GM12878 (cell line): ENCODE results near the gene ADCY7. TPM values are rescaled to one million over a fixed set of nuclear protein-coding genes. Genes with fewer than 3 reads are reported as not detected.

Experiments used
- ATF3 ChIP-seq: IDR thresholded peaks from 2 replicates; pipeline ENCODE4 v1.6.1; 2011; ENCODE audit warnings: low read depth, mild to moderate bottlenecking, low read length, moderate library complexity, borderline replicate concordance; ENCODE audit errors: extremely low read depth
- CTCF ChIP-seq, 3 experiments: IDR thresholded peaks in 2 of 3; conservative IDR thresholded peaks in 1 of 3; 2 replicates each; pipeline ENCODE4 v1.5.1; 2011; ENCODE audit warnings: low read depth in 3 of 3, low read length in 3 of 3, mild to moderate bottlenecking in 3 of 3, control low read depth in 2 of 3, moderate library complexity in 2 of 3, inconsistent platforms in 1 of 3, mixed read lengths in 1 of 3; ENCODE audit not compliant: control insufficient read depth in 2 of 3, insufficient read depth in 1 of 3; ENCODE audit errors: extremely low read depth in 1 of 3
- CUX1 ChIP-seq: IDR thresholded peaks from 2 replicates; pipeline ENCODE4 v1.6.1; 2012; ENCODE audit warnings: improper control_type of control experiment, low read depth, low read length; ENCODE audit not compliant: insufficient replicate concordance
- E2F8 ChIP-seq: fragments of 450-650 bp; IDR thresholded peaks from 2 replicates; pipeline ENCODE4 v1.6.1; 2018; ENCODE audit warnings: mild to moderate bottlenecking, low read depth, moderate library complexity; ENCODE audit not compliant: partially characterized antibody
- HDAC6 ChIP-seq: fragments of 200-600 bp; sonication (generic); IDR thresholded peaks from one replicate; pipeline ENCODE4 v1.8.0; 2017; ENCODE audit warnings: antibody characterized with exemption; ENCODE audit not compliant: unreplicated experiment
- IKZF1 ChIP-seq: fragments of 450-650 bp; conservative IDR thresholded peaks from 2 replicates; pipeline ENCODE4 v1.6.1; 2017; ENCODE audit warnings: antibody characterized with exemption, mild to moderate bottlenecking
- PKNOX1 ChIP-seq: fragments of 450-650 bp; IDR thresholded peaks from 2 replicates; pipeline ENCODE4 v1.6.1; 2016; ENCODE audit warnings: mild to moderate bottlenecking
- RFX5 ChIP-seq: IDR thresholded peaks from 2 replicates; pipeline ENCODE4 v1.6.1; 2011; ENCODE audit warnings: low read depth, low read length, improper control_type of control experiment
- SMAD1 ChIP-seq: fragments of 450-650 bp; IDR thresholded peaks from 2 replicates; pipeline ENCODE4 v1.6.1; 2018; ENCODE audit warnings: mild to moderate bottlenecking, low read depth; ENCODE audit not compliant: partially characterized antibody
- SP1 ChIP-seq: IDR thresholded peaks from one replicate; pipeline ENCODE4 v1.6.1; 2011; ENCODE audit warnings: low read depth, low read length
- TAF1 ChIP-seq: IDR thresholded peaks from 2 replicates; pipeline ENCODE4 v1.6.1; 2011; ENCODE audit warnings: mild to moderate bottlenecking, low read depth, low read length, borderline replicate concordance
- ZBTB4 ChIP-seq: fragments of 450-650 bp; formaldehyde crosslinking; IDR thresholded peaks from 2 replicates; pipeline ENCODE4 v1.4.0; 2022; ENCODE audit warnings: mild to moderate bottlenecking, moderate library complexity
- polyA plus RNA-seq, 11 experiments: library from polyadenylated mRNA; depleted of rRNA in 4 of 11; unstranded in 6 of 11; stranded (reverse) in 5 of 11; fragments of >200 nt; fragmentation: Nextera tagmentation in 4 of 11; fragmentation: Illumina TruSeq in 1 of 11; extraction: Ambion mirVana in 4 of 11; extraction: Trizol in 1 of 11; gene quantifications; 1 replicate in 1 of 11; 2 replicates in 10 of 11; pipeline versions ENCODE4 v1.2.1 to v1.2.3, GENCODE V29; 2011 to 2016; ENCODE audit warnings: inconsistent platforms in 2 of 11, missing spikeins in 2 of 11, low read depth in 1 of 11
- total RNA-seq, 4 experiments: library from RNA; depleted of rRNA in 3 of 4; stranded (reverse); fragments of >200 nt in 3 of 4; fragmentation: Illumina TruSeq in 1 of 4; extraction: Trizol in 1 of 4; gene quantifications; 2 replicates each; pipeline versions ENCODE4 v1.2.1 to v1.2.3, GENCODE V29; 2013 to 2021

ADCY7 gene
- total and polyA plus RNA-seq, 10 of the 15 experiments (the other 5 are each of a cell fraction or from before 2014, with no cell fraction given): 1.2 to 87.9 (median 24.4) TPM

GRCh38 chr16:50265260-50265659 is 1.1 kb upstream of the ADCY7 start (continued):
- TF ChIP-seq E2F8: no peak
- no peak for TF ChIP-seq PKNOX1
- no peak for TF ChIP-seq TAF1
- no peak for TF ChIP-seq ZBTB4 (CRISPR knock-in tag)
- TF ChIP-seq SMAD1: no peak
- TF ChIP-seq IKZF1: peak; percentile 41; the same call in 1 of the 2 replicates
- no peak for TF ChIP-seq SP1
- no peak for TF ChIP-seq RFX5
- TF ChIP-seq CTCF (IDR thresholded peaks at IDR 0.05 in 2 of 3, conservative IDR thresholded peaks at IDR 0.05 in 1 of 3; ENCODE audit: control insufficient read depth in 2 of 3, extremely low read depth in 1 of 3, insufficient read depth in 1 of 3, low read depth in 3 of 3, low read length in 3 of 3): peak; percentile 46 to 53 (median 51); a peak in 5 of 6 replicates
- TF ChIP-seq HDAC6: no peak
- no peak for TF ChIP-seq CUX1
- no peak for TF ChIP-seq ATF3
